Activated T-cell treated with anti-CD3 and anti-CD28 coated beads for 24 hours (primary cell): ENCODE results near the gene OR2T8.

ENCODE experiments used
- DNase-seq: peaks from one replicate; pipeline ENCODE4 v3.0.0-alpha.2; 2020; ENCODE audit warnings: low read depth

Gene OR2T8

GRCh38 chr1:247961791-247962190 is 41.7 kb downstream of the OR2T8 start:
- DNase-seq = no peak

DNA sequence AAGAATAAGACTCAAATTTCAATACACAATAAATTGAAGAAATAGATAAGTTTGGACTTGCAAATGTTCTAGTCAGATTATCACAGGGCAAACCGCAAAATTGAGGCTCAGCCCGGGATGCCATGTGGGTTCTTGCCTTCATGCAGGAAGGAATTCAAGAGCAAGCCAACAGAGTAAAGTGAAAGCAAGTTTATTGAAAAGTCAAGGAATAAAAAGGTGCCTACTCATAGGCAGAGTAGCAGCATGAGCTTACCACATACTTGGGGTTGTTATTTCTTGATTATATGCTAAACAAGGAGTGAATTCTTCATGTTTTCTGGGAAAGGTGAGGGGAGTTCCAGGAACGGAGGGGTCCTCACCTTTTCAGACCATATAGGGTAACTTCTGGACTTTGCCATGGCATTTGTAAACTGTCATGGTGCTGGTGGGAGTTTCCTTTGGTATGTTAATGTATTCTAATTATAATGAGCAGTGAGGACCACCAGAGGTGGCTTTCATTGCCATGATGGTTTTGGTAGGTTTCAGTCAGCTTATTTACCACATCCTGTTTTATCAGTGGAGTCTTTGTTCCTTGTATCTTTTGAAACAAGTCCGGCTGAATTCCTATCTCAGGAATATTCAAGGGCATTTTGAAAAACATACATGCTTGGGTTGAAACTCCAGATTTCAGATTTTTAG is 43.0 kb downstream of the OR2T8 start:
- no peak for DNase-seq

GRCh38 chr1:247964933-247965332 is 44.9 kb downstream of the OR2T8 start, which contains the start of gene OR2AK2:
Gene OR2AK2, plus strand, starts transcription at chr1:247965233. Its CDS starts 144 bp downstream, at chr1:247965377.
- no peak for DNase-seq

- no peak for DNase-seq
Observed at GRCh38 chr1:247966532-247967204, 46.6 kb downstream of the OR2T8 start.
